Prostate gland (tissue), 2 donors: ENCODE results near the gene EEFSEC. TPM values are rescaled to one million over a fixed set of nuclear protein-coding genes. Genes with fewer than 3 reads are reported as not detected.

Experiments
- DNase-seq: peaks from one replicate; pipeline ENCODE4 v3.0.0-alpha.2; 2019; ENCODE audit warnings: low spot score
- H3K27ac ChIP-seq, 2 donors: fragments of 200-600 bp; sonication (generic); 2 replicates each; pipeline ENCODE4 v1.5.1; 2017 to 2019
- H3K27me3 ChIP-seq: fragments of 200-600 bp; sonication (generic); replicated peaks from 2 replicates; pipeline ENCODE4 v1.5.1; 2019; ENCODE audit not compliant: insufficient read depth
- H3K36me3 ChIP-seq, 2 donors: fragments of 200-600 bp; sonication (generic); 1 replicate in 1 of 2; 2 replicates in 1 of 2; pipeline versions ENCODE4 v1.5.1 to v1.8.1; 2017 to 2019
- H3K4me1 ChIP-seq: fragments of 200-600 bp; sonication (generic); replicated peaks from 2 replicates; pipeline ENCODE4 v1.5.1; 2019
- H3K4me3 ChIP-seq, 2 donors: fragments of 200-600 bp; sonication (generic); 2 replicates each; pipeline ENCODE4 v1.5.1; 2017 to 2019
- H3K9me3 ChIP-seq: fragments of 200-600 bp; sonication (generic); 2 replicates; pipeline ENCODE4 v1.5.1; 2017
- POLR2A ChIP-seq: fragments of 450-650 bp; IDR thresholded peaks from one replicate; pipeline ENCODE4 v1.6.1; 2016; ENCODE audit warnings: antibody characterized with exemption, mild to moderate bottlenecking
- POLR2AphosphoS5 ChIP-seq: sonication (generic); formaldehyde crosslinking; IDR thresholded peaks from one replicate; pipeline ENCODE4 v1.6.1; 2017; ENCODE audit warnings: antibody characterized with exemption
- WGBS: methylation state at CpG from one replicate; pipeline ENCODE4 v1.1.5; 2018; 5-methylcytosine and 5-hydroxymethylcytosine counted together
- intact Hi-C: fragments of 100-400 bp; cut with DNase I; formaldehyde crosslinking; loops from one replicate; pipeline ENCODE4 v1.14.2; 2022
- total RNA-seq, 2 donors: library from RNA; depleted of rRNA; stranded (reverse); fragments of >200 nt; gene quantifications; one replicate each; pipeline ENCODE4 v1.1.0, GENCODE V29; 2016
- TF ChIP-seq, protein P1 (sequence below), 4 experiments: fragments of 200-600 bp in 2 of 4; fragments of 450-650 bp in 2 of 4; sonication (generic) in 2 of 4; IDR thresholded peaks; 1 replicate in 3 of 4; 2 replicates in 1 of 4; pipeline ENCODE4 v1.5.1; 2016 to 2019; ENCODE audit warnings: antibody characterized with exemption in 4 of 4, mild to moderate bottlenecking in 2 of 4, moderate library complexity in 2 of 4

The EEFSEC gene
- total RNA-seq, 2 donors from 2014 or later: 24.7 to 26.1 TPM

DNA sequence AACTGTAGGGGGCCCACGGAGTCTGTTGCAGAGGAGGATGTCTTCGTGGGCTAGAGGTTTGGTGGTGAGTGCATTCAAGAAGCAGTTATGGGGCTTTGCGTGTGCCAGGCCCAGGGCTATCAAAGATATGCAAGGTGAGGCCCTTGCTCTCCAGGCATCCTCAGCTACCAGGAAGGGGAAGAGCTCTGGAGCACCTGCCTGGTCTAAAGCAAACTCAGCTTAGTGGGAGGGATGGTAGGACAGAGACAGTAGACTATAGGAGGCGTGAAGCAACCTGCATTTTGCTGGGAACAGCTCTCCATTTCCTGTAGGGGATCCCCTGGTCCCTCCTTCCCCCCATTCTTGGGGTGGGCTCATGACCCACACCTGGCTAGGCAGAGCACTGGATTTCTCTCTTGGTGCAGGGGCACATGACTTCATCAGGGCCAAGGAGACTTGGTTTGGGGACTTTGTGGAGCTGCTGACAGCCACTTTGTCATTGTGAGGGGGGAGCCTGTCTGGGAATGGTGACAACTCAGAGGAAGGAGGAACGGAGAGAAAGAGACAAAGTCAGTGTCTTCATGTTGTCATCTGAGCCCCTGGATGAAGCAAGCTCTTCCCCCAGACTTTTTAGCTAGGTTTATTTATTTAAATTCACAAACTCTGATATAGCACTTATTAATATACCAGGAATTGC, 8.6 kb upstream of the EEFSEC start:
- TF ChIP-seq, protein P1, sequence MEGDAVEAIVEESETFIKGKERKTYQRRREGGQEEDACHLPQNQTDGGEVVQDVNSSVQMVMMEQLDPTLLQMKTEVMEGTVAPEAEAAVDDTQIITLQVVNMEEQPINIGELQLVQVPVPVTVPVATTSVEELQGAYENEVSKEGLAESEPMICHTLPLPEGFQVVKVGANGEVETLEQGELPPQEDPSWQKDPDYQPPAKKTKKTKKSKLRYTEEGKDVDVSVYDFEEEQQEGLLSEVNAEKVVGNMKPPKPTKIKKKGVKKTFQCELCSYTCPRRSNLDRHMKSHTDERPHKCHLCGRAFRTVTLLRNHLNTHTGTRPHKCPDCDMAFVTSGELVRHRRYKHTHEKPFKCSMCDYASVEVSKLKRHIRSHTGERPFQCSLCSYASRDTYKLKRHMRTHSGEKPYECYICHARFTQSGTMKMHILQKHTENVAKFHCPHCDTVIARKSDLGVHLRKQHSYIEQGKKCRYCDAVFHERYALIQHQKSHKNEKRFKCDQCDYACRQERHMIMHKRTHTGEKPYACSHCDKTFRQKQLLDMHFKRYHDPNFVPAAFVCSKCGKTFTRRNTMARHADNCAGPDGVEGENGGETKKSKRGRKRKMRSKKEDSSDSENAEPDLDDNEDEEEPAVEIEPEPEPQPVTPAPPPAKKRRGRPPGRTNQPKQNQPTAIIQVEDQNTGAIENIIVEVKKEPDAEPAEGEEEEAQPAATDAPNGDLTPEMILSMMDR (IDR thresholded peaks at IDR 0.05): no peak
- no peak for TF ChIP-seq POLR2AphosphoS5
- TF ChIP-seq POLR2A: no peak
- Histone ChIP-seq H3K4me1 (no peaks in the 10 kb centered on the region), H3K27me3 (no peaks in the 10 kb centered on the region), H3K36me3 (no peaks in the 10 kb centered on the region), H3K4me3 (no peak overlapping the region), H3K27ac (no peak overlapping the region), H3K9me3 (no peaks in the 10 kb centered on the region)
- no peak for DNase-seq
- intact Hi-C loops: no loop called here
- WGBS: 72% methylated on average over 5 of the region's 5 CpGs

DNA sequence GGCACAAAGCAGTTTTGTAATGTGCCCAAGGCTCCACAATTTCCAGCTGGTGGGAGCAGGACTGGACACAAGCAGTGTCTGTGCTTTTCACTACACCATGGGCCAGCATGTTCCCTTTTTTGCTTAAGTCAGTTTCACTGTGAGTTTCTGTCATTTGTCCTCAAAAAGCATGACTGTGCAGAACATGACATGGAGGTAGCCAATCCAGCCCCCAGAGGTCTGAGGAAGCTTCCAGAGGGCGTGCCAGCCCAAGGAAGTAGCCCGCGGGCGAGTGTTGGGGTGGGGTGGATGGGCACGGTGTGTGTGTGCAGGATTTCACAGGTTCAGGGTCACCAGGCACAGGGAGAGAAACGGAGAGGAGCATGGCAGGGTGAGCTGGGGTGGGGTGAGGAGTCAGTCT, 8.0 kb upstream of the EEFSEC start:
- Histone ChIP-seq H3K36me3 (no peaks in the 10 kb centered on the region), H3K4me3 (no peak overlapping the region), H3K27me3 (no peaks in the 10 kb centered on the region), H3K27ac (no peak overlapping the region), H3K4me1 (no peaks in the 10 kb centered on the region), H3K9me3 (no peaks in the 10 kb centered on the region)
- intact Hi-C loops: no loop called here
- TF ChIP-seq POLR2AphosphoS5 (no peak), POLR2A (no peak)
- TF ChIP-seq, protein P1 (IDR thresholded peaks at IDR 0.05): no peak
- no peak for DNase-seq
- 86% methylated on average over 6 of the region's 6 CpGs for WGBS

DNA sequence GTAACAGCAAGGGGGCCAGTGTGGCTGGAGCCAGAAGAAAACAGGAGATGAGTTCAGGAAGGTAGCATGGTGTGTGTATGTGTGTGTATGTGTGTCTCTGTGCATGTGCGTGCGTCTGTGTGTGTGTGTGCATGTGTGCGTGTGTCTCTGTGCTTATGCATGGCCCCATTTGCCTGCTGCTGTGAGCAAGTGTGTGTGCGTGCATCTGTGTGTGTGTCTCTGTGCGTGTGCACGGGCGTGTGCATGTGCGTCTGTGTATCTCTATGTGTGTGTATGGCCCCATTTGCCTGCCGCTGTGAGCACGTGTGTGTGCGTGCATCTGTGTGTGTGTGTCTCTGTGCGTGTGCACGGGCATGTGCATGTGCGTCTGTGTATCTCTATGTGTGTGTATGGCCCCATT, 7.1 kb upstream of the EEFSEC start:
- Histone ChIP-seq H3K9me3 (no peaks in the 10 kb centered on the region), H3K27me3 (no peaks in the 10 kb centered on the region), H3K36me3 (no peaks in the 10 kb centered on the region), H3K4me1 (no peaks in the 10 kb centered on the region), H3K4me3 (no peak overlapping the region), H3K27ac (no peak overlapping the region)
- 94% methylated on average over 14 of the region's 14 CpGs for WGBS
- no peak for TF ChIP-seq POLR2A
- TF ChIP-seq, protein P1 (IDR thresholded peaks at IDR 0.05): no peak
- intact Hi-C loops: no loop called here
- no peak for DNase-seq

DNA sequence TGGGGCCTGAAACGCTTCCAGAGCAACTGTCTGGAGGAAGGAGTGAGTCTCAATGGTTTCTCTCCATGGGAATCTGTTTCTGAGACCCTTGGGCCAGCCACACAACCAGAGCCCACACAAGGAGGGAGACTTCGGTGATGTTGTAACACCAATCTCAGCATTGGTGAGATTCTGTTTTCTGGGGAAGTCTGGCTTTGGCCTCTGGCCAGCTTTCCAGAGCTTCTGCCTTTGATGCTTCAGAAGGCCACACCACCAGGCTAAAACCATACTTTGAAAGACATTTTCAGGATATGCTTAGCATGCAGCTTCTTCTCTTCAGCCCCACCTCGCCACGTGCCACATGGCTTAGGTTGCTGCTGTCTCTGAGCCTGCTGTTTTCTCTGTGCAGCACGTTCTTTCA, 3.6 kb upstream of the EEFSEC start:
- Histone ChIP-seq H3K36me3 (no peaks in the 10 kb centered on the region), H3K4me1 (no peaks in the 10 kb centered on the region), H3K4me3 (no peak overlapping the region), H3K9me3 (no peaks in the 10 kb centered on the region), H3K27ac (no peak overlapping the region), H3K27me3 (no peaks in the 10 kb centered on the region)
- DNase-seq: no peak
- WGBS: 87% methylated on average over 5 of the region's 5 CpGs
- TF ChIP-seq, protein P1 (IDR thresholded peaks at IDR 0.05): no peak
- no peak for TF ChIP-seq POLR2A
- TF ChIP-seq POLR2AphosphoS5: no peak
- intact Hi-C loops: no loop called here

DNA sequence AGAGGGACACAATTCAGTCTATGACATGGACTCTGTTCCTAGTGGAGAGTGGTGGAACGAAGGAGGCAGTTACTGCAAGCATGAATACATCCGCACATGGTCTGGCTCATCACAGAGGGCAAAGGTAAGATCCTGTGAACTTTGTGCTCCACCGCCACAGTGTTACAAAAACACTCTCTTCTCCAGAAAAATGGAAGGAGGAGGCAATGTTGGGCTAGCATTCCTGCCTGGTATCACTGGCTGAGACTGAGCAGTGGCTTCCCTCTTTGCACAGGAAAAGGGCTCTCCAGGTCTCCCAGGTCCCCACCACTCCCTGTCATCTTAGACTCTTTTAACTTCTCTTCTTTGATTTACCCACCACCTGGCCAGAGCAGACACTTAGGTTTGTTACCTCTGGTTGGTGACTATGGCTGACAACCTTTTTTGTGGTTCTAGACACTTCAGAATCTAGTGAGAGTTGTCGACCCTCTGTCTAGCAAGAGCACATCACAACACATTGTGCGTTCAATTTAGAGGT, 1.5 kb upstream of the EEFSEC start:
- Histone ChIP-seq H3K27me3 (no peaks in the 10 kb centered on the region), H3K4me3 (no peak overlapping the region), H3K36me3 (no peaks in the 10 kb centered on the region), H3K27ac (no peak overlapping the region), H3K9me3 (no peaks in the 10 kb centered on the region), H3K4me1 (no peaks in the 10 kb centered on the region)
- no peak for TF ChIP-seq POLR2A
- TF ChIP-seq POLR2AphosphoS5: no peak
- TF ChIP-seq, protein P1 (IDR thresholded peaks at IDR 0.05): no peak
- DNase-seq: no peak
- 90% methylated on average over 5 of the region's 5 CpGs for WGBS
- intact Hi-C loops: loop anchor here (2.0 kb wide), 1 partner anchor 29 kb away; the partner anchor contains the start of gene RUVBL1
